ENCODE measurements around the gene TMEM245. TPM values are rescaled to one million over a fixed set of nuclear protein-coding genes. Genes with fewer than 3 reads are reported as not detected.
"Not testable (repeated sequence)": the region's sequence is repeated elsewhere in the genome, so short reads cannot be mapped to it uniquely, and the experiment has no call there.

TMEM245 gene
- total RNA-seq, 1 donor from 2014 or later, result 34.2 TPM

GRCh38 chr9:109132567-109133021 is 12.8 kb upstream of the TMEM245 start:
- no peaks in the 10 kb centered on the region for H3K36me3 ChIP-seq (ENCODE audit: control insufficient read depth, insufficient read depth, low read length)
- H3K4me3 ChIP-seq (ENCODE audit: low read depth, low read length), result no peak overlapping the region
- FAIRE-seq (no peak), DNase-seq (ENCODE audit: low read depth) (no peak)
- H3K27me3 ChIP-seq (ENCODE audit: control insufficient read depth, insufficient read depth, low read length), result no peaks in the 10 kb centered on the region
- TF ChIP-seq CTCF (IDR thresholded peaks at IDR 0.05; ENCODE audit: insufficient read depth, low read length, severe bottlenecking), result no peak

GRCh38 chr9:109129470-109130197 is 9.9 kb upstream of the TMEM245 start:
- no peak overlapping the region for H3K4me3 ChIP-seq (ENCODE audit: low read depth, low read length)
- no peak for DNase-seq (ENCODE audit: low read depth)
- no peaks in the 10 kb centered on the region for H3K27me3 ChIP-seq (ENCODE audit: control insufficient read depth, insufficient read depth, low read length)
- FAIRE-seq, result no peak
- no peaks in the 10 kb centered on the region for H3K36me3 ChIP-seq (ENCODE audit: control insufficient read depth, insufficient read depth, low read length)
- no peak for TF ChIP-seq CTCF (IDR thresholded peaks at IDR 0.05; ENCODE audit: insufficient read depth, low read length, severe bottlenecking)

- not testable (repeated sequence) for H3K4me3 ChIP-seq (ENCODE audit: low read depth, low read length); DNase-seq (ENCODE audit: low read depth); H3K27me3 ChIP-seq (ENCODE audit: control insufficient read depth, insufficient read depth, low read length); FAIRE-seq; H3K36me3 ChIP-seq (ENCODE audit: control insufficient read depth, insufficient read depth, low read length)
Measured at GRCh38 chr9:109126671-109127070, 6.9 kb upstream of the TMEM245 start.

- no peak for DNase-seq (ENCODE audit: low read depth)
- Histone ChIP-seq H3K27me3 (ENCODE audit: control insufficient read depth, insufficient read depth, low read length) (no peaks in the 10 kb centered on the region), H3K4me3 (ENCODE audit: low read depth, low read length) (no peak overlapping the region), H3K36me3 (ENCODE audit: control insufficient read depth, insufficient read depth, low read length) (no peaks in the 10 kb centered on the region)
- TF ChIP-seq CTCF (IDR thresholded peaks at IDR 0.05; ENCODE audit: insufficient read depth, low read length, severe bottlenecking), result no peak
- no peak for FAIRE-seq
Measured at GRCh38 chr9:109124121-109124520, 4.4 kb upstream of the TMEM245 start.

GRCh38 chr9:109122726-109123621 is 3.2 kb upstream of the TMEM245 start:
- no peaks in the 10 kb centered on the region for H3K36me3 ChIP-seq (ENCODE audit: control insufficient read depth, insufficient read depth, low read length)
- FAIRE-seq (no peak), DNase-seq (ENCODE audit: low read depth) (no peak)
- H3K4me3 ChIP-seq (ENCODE audit: low read depth, low read length), result no peak overlapping the region
- H3K27me3 ChIP-seq (ENCODE audit: control insufficient read depth, insufficient read depth, low read length), result no peaks in the 10 kb centered on the region
- no peak for TF ChIP-seq CTCF (IDR thresholded peaks at IDR 0.05; ENCODE audit: insufficient read depth, low read length, severe bottlenecking)

- no peak for TF ChIP-seq CTCF (IDR thresholded peaks at IDR 0.05; ENCODE audit: insufficient read depth, low read length, severe bottlenecking)
- no peak for DNase-seq (ENCODE audit: low read depth)
Measured at GRCh38 chr9:109121232-109121796, 1.6 kb upstream of the TMEM245 start.

More at GRCh38 chr9:109121232-109121796, 1.6 kb upstream of the TMEM245 start:
- FAIRE-seq, result no peak
- H3K27me3 ChIP-seq (ENCODE audit: control insufficient read depth, insufficient read depth, low read length), result no peaks in the 10 kb centered on the region
- no peak overlapping the region for H3K4me3 ChIP-seq (ENCODE audit: low read depth, low read length)
- H3K36me3 ChIP-seq (ENCODE audit: control insufficient read depth, insufficient read depth, low read length), result peaks cover 1% of the 10 kb centered on the region
